RWPE2 (cell line): Measurements from ENCODE around the gene KIAA0930.

Source experiments
- ATAC-seq: fragments of 200-7000 bp; cut with Tn5 transposase; 3 replicates; pipeline ENCODE4 v1.9.1; 2021; ENCODE audit warnings: low read depth
- DNase-seq: peaks from one replicate; pipeline ENCODE4 v3.0.0-alpha.2; 2020; ENCODE audit warnings: low spot score
- H3K27ac ChIP-seq: fragments of 450-650 bp; 2 replicates; pipeline ENCODE4 v1.5.1; 2017; ENCODE audit warnings: mild to moderate bottlenecking; ENCODE audit not compliant: poor library complexity, severe bottlenecking
- H3K27me3 ChIP-seq: fragments of 250-450 bp; sonication (Bioruptor Pico); 2 replicates; pipeline ENCODE4 v1.5.1; 2021; ENCODE audit warnings: mild to moderate bottlenecking, moderate library complexity; ENCODE audit not compliant: insufficient read depth, poor library complexity, severe bottlenecking
- H3K36me3 ChIP-seq: fragments of 250-450 bp; sonication (Bioruptor Pico); 2 replicates; pipeline ENCODE4 v1.5.1; 2020; ENCODE audit warnings: low read depth, mild to moderate bottlenecking, moderate library complexity
- H3K4me1 ChIP-seq: fragments of 250-450 bp; sonication (Bioruptor Pico); 2 replicates; pipeline ENCODE4 v1.5.1; 2021; ENCODE audit warnings: mild to moderate bottlenecking, moderate library complexity; ENCODE audit not compliant: insufficient read depth, poor library complexity, severe bottlenecking
- H3K4me3 ChIP-seq: fragments of 250-450 bp; sonication (Bioruptor Pico); 2 replicates; pipeline ENCODE4 v1.5.1; 2021; ENCODE audit warnings: mild to moderate bottlenecking, moderate library complexity; ENCODE audit not compliant: severe bottlenecking
- H3K9me3 ChIP-seq: fragments of 250-450 bp; sonication (Bioruptor Pico); 2 replicates; pipeline ENCODE4 v1.5.1; 2021; ENCODE audit warnings: mild to moderate bottlenecking, moderate library complexity; ENCODE audit not compliant: severe bottlenecking
- CTCF ChIP-seq: fragments of 450-650 bp; IDR thresholded peaks from one replicate; pipeline ENCODE4 v1.5.1; 2017; ENCODE audit warnings: mild to moderate bottlenecking, moderate library complexity; ENCODE audit not compliant: poor library complexity, severe bottlenecking

KIAA0930 gene

GRCh38 chr22:45171830-45172229, 68.9 kb downstream of the KIAA0930 start:
- peaks cover 4% of the 10 kb centered on the region for H3K4me1 ChIP-seq
- H3K4me3 ChIP-seq = no peak overlapping the region
- H3K36me3 ChIP-seq = peaks cover 100% of the 10 kb centered on the region
- H3K9me3 ChIP-seq = no peaks in the 10 kb centered on the region
- ATAC-seq = no peak
- no peaks in the 10 kb centered on the region for H3K27me3 ChIP-seq
- no peak for DNase-seq
- no peak for TF ChIP-seq CTCF
- H3K27ac ChIP-seq = no peak overlapping the region

- H3K27ac ChIP-seq = no peak overlapping the region
- ATAC-seq (no peak), DNase-seq (no peak)
- H3K9me3 ChIP-seq = no peaks in the 10 kb centered on the region
- no peak overlapping the region for H3K4me3 ChIP-seq
- H3K36me3 ChIP-seq = peaks cover 93% of the 10 kb centered on the region
- TF ChIP-seq CTCF = no peak
- H3K27me3 ChIP-seq = no peaks in the 10 kb centered on the region
- H3K4me1 ChIP-seq = peaks cover 14% of the 10 kb centered on the region
Observed at GRCh38 chr22:45169591-45170466, 70.9 kb downstream of the KIAA0930 start.

GRCh38 chr22:45166932-45167331, 73.8 kb downstream of the KIAA0930 start:
- H3K27ac ChIP-seq = no peak overlapping the region
- no peaks in the 10 kb centered on the region for H3K9me3 ChIP-seq
- peaks cover 64% of the 10 kb centered on the region for H3K36me3 ChIP-seq
- DNase-seq (no peak), ATAC-seq (no peak)
- TF ChIP-seq CTCF = no peak
- peaks cover 14% of the 10 kb centered on the region for H3K4me1 ChIP-seq
- no peaks in the 10 kb centered on the region for H3K27me3 ChIP-seq
- H3K4me3 ChIP-seq = no peak overlapping the region

GRCh38 chr22:45164270-45165088, 76.2 kb downstream of the KIAA0930 start:
- ATAC-seq (peak; percentile 31), DNase-seq (no peak)
- H3K27ac ChIP-seq = peak overlapping the region; percentile 95
- H3K4me1 ChIP-seq = peaks cover 34% of the 10 kb centered on the region
- H3K27me3 ChIP-seq = no peaks in the 10 kb centered on the region
- TF ChIP-seq CTCF = no peak
- peak overlapping the region; percentile 78 for H3K4me3 ChIP-seq
- peaks cover 51% of the 10 kb centered on the region for H3K36me3 ChIP-seq
- H3K9me3 ChIP-seq = no peaks in the 10 kb centered on the region
